ES-I3 (cell line): Measurements from ENCODE around the gene WDR11.

Source experiments
- H3K36me3 ChIP-seq: 2 replicates; pipeline ENCODE4 v1.6.1; 2013; ENCODE audit warnings: mild to moderate bottlenecking, low read length, control low read depth, moderate library complexity; ENCODE audit not compliant: insufficient read depth
- H3K4me1 ChIP-seq: 2 replicates; pipeline ENCODE4 v1.6.1; 2013; ENCODE audit warnings: mild to moderate bottlenecking, control low read depth, low read length; ENCODE audit not compliant: insufficient read depth
- H3K9ac ChIP-seq: 2 replicates; pipeline ENCODE4 v1.6.1; 2013; ENCODE audit warnings: low read depth, mild to moderate bottlenecking, low read length, moderate library complexity
- H3K9me3 ChIP-seq: 2 replicates; pipeline ENCODE4 v1.6.1; 2013; ENCODE audit warnings: mild to moderate bottlenecking, low read length, moderate library complexity; ENCODE audit not compliant: control insufficient read depth, insufficient read depth

The WDR11 gene

GRCh38 chr10:120945182-120945581, 94.0 kb downstream of the WDR11 start:
- no peaks in the 10 kb centered on the region for H3K9me3 ChIP-seq
- H3K4me1 ChIP-seq: peaks cover 11% of the 10 kb centered on the region

GRCh38 chr10:120945801-120946302, 94.7 kb downstream of the WDR11 start:
- Histone ChIP-seq H3K9ac (no peak overlapping the region), H3K36me3 (no peaks in the 10 kb centered on the region), H3K9me3 (no peaks in the 10 kb centered on the region), H3K4me1 (peaks cover 8% of the 10 kb centered on the region)

More at GRCh38 chr10:120945182-120945581, 94.0 kb downstream of the WDR11 start:
- Histone ChIP-seq H3K9ac (no peak overlapping the region), H3K36me3 (no peaks in the 10 kb centered on the region)

- H3K4me1 ChIP-seq: peaks cover 14% of the 10 kb centered on the region
- no peaks in the 10 kb centered on the region for H3K36me3 ChIP-seq
- H3K9me3 ChIP-seq: no peaks in the 10 kb centered on the region
- H3K9ac ChIP-seq: no peak overlapping the region
These were observed 95.3 kb downstream of the WDR11 start for GRCh38 chr10:120946497-120946896.

GRCh38 chr10:120948889-120949608, 97.9 kb downstream of the WDR11 start:
- no peaks in the 10 kb centered on the region; the same call in 1 of the 2 replicates for H3K9me3 ChIP-seq
- H3K4me1 ChIP-seq: peaks cover 9% of the 10 kb centered on the region; the same call in 1 of the 2 replicates
- H3K9ac ChIP-seq: peak overlapping the region; percentile 44; the same call in 1 of the 2 replicates
- no peaks in the 10 kb centered on the region for H3K36me3 ChIP-seq

- Histone ChIP-seq H3K9me3 (no peaks in the 10 kb centered on the region; the same call in 1 of the 2 replicates), H3K9ac (peak overlapping the region; percentile 44; the same call in 1 of the 2 replicates), H3K4me1 (peaks cover 9% of the 10 kb centered on the region; the same call in 1 of the 2 replicates), H3K36me3 (no peaks in the 10 kb centered on the region)
These were observed 98.5 kb downstream of the WDR11 start for GRCh38 chr10:120949609-120950031.

GRCh38 chr10:120950051-120950561, 98.9 kb downstream of the WDR11 start:
- H3K9ac ChIP-seq: peak overlapping the region; percentile 44; the same call in 1 of the 2 replicates
- H3K9me3 ChIP-seq: no peaks in the 10 kb centered on the region; the same call in 1 of the 2 replicates
- peaks cover 9% of the 10 kb centered on the region; the same call in 1 of the 2 replicates for H3K4me1 ChIP-seq
- no peaks in the 10 kb centered on the region for H3K36me3 ChIP-seq

- H3K9me3 ChIP-seq: no peaks in the 10 kb centered on the region; the same call in 1 of the 2 replicates
- no peaks in the 10 kb centered on the region for H3K36me3 ChIP-seq
- no peak overlapping the region for H3K9ac ChIP-seq
- peaks cover 9% of the 10 kb centered on the region; the same call in 1 of the 2 replicates for H3K4me1 ChIP-seq
These were observed 100.1 kb downstream of the WDR11 start for GRCh38 chr10:120951288-120951687.

- H3K9ac ChIP-seq: no peak overlapping the region
These were observed 102.7 kb downstream of the WDR11 start for GRCh38 chr10:120953897-120954296.

More at GRCh38 chr10:120953897-120954296, 102.7 kb downstream of the WDR11 start:
- Histone ChIP-seq H3K4me1 (peaks cover 9% of the 10 kb centered on the region; the same call in 1 of the 2 replicates), H3K36me3 (no peaks in the 10 kb centered on the region), H3K9me3 (no peaks in the 10 kb centered on the region; the same call in 1 of the 2 replicates)
